ENCODE data around the gene KCNAB3.

The KCNAB3 gene

DNA sequence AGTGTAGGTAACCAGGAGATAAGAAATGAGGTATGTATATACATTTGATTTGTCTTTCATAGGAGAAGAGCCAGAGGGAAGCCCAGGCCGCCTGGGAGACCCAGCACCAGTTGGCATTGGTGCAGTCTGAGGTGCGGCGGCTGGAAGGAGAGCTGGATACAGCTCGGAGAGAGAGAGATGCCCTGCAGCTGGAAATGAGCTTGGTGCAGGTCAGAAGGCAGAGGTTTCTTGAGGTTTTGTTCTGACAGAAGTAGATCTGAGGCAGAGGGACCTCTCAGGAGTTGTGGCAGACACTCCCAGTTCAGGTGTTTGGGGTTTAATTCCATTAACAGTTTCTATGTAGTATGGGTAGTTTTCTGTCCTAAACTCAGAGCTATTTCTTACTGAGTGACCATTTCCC, 10.4 kb upstream of the KCNAB3 start:
- DNase-seq = no peak

DNA sequence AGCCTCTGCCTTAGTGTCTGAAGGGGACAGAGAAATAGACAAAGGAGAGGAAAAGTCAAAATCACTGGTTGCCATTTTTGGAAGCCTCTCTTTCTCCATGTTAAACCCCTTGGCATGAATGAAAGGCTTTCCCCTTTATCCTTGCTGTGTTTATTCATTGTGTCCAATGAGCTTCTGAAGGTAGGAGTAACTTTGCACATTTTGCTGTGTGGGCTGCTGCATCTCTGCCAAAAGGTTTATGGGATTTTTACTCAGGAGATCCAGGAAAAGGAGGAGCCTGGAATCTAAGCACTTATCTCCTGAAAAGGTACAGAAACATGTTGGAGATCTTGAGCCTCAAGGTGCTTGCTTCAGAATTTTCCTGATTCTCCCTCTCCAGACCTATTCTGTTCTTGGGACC, 6.2 kb upstream of the KCNAB3 start:
- DNase-seq = no peak

DNA sequence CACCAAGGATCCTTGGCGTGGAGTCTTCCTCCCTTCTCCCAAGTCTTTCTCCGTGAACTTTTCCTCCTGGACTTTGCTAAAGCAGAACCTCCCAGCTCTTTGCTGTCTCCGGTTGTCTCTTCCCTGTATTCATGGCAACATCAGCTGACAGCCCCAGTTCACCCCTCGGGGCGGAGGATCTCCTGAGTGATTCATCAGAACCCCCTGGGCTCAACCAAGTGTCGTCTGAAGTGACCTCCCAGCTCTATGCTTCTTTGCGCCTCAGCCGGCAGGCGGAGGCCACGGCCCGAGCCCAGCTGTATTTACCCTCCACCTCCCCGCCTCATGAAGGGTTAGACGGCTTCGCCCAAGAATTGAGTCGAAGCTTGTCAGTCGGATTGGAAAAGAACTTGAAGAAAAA, 3.3 kb upstream of the KCNAB3 start:
- peak; percentile 73 for DNase-seq

DNA sequence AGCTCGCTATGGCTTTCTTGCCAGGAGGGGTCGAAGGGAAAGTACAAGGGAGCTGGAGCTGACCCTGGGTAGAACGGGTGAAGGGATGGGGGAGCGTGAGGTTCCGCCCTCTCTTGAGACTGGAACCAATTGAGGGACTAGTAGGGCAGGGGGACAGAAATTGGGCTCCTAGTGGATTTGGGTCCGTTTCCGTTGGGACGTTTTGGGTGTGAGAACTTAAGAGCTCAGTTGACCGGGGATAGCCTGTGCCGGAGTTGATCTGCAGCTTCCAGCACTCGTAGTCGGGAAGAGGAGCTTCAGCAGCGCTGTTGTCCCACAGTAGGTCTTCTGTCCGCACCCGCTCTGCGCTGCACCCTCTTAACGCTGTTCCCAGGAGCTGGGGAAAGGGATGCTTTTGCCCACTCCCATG, 2.8 kb upstream of the KCNAB3 start:
- peak; percentile 13 for DNase-seq

DNA sequence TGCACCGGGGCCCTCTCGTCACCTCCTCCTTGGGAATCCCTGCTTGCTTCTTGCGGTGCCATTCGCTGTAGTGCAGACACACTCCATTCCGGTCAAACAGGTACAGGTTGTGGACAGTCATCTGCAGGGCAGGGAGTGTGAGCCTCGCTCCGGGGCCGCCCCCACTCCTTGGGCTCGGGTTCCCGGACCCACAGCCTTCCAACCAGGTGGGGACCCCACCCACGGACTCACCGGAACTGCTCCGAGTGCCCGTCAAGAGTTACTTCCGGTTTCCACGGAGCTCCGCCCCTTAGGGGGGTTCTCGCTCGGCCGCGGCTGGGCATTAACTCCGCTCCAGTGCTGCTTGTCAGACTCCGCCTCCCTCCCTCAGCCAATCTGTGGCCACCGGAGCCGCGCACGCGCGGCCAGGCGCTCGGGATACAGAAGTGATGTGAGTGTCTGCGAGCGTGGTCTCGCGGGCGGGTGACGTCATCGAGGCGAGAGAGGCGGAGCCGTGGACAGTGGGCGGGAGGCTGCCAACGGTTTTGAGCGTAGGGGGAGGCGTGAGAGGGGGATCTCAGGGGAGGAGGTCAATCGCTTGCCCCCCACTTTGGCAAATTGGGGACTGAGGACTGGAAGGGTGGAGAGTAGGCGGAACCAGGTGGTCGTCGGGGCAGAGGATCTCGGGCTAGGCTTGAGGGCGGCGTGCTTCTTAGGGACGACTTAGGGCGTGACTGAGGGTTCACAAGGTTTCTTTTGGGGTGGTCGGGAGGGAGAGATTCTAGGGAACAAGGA, 2.2 kb upstream of the KCNAB3 start, which contains the start of the genes CNTROB and TRAPPC1:
Gene CNTROB, plus strand, starts transcription at position 498 of the 774 bp plus-strand sequence. CDS start 874 bp downstream, outside the sequence.
Gene TRAPPC1, minus strand, starts transcription at position 238 of the 774 bp plus-strand sequence. Its CDS starts 117 bp downstream, at position 121.
- peak; percentile 99 for DNase-seq

DNA sequence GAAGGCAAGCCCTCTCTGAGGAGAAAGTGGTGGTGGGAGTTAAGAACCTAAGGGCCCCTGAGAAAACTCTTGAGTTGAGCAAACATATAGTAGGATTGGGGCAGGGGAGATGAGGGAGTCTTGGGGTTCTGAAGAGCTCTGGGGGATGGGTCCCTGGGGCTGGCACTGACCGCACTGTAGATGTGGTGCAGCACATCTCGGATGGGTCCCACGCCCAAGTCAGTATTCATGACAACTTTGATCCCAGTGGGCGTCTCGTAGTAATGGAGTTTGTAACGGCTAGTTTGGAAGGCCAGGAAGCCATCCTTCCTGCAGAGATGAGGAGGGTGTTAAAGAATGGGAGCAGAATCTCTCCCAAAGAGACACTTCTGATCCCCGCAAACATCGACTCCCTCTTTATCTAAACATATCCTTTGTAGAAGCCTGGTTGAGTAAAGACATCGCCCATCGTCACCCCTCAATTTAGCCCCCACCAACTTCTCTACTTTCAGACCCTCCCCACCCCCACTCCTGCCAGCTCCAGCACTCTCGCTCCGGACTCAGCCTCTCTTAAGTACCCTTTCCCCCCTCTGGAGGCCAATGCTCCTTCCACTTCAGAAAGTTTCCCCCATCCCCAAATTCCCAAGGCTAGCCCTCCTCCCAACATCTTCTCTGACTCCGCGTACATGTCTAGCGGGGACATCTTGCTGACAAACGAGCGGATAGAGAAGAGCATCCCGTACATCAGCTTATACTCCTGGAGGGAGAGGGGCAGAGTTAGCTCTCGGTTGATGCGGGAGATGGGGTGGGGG, 1.4 kb upstream of the KCNAB3 start:
- DNase-seq = no peak

DNA sequence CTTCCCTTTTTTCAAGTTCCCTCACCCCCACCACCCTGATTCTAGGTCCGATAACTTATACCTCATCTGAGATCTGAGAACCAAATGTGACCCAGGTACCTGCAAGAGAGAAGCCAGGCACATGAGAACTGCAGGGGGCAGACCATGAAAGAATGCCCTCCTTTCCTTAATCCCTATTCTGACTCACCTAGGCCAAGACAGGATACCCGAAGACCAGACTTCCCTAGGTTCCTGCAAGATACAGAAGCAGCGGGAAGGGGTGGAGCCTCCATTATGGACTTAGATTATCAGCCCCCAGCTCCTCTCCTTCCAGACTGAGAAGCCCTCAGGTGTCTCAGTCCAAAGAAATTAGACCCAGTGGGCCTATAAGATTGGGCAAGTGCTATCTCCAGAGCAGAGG, 2.1 kb downstream of the KCNAB3 start:
- DNase-seq = no peak

DNA sequence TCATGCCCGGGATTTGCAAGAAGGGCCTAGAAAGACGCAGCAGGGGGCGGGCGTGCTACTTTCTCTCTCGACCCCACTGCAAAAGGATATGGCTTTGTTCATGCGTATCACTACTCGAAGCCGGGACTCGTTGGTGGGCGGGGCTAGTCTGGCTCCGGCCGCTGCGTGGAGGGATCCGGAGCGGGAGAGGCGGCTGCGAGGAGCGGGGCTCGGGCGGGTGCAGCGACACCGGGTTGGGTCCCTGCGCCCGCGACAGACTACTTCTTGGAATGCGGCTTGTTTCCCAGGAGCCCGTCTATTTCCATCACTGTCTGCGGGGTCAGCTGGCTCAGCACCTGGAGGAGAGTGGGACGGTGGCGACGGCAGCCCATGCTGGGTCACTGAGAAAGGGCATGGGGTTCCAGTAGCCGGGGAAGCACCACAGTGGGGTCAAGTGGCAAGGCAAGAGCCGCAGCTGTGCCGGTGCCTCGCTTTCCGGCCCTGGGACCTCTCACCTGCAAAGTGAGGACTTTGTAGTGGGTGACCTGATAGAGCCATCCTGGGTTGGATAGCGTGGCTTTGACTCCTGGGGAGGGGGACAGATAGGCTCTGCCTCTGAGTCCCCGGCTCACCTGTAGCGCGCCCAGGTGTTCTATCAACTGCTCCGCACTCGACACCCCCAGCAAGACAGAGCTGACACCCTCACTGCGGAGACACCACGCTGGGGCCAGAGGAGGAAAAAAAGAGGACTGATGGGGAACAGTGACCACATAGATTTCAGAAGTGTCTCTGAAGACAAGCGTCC, 6.6 kb downstream of the KCNAB3 start:
- DNase-seq = peak; percentile 83

DNA sequence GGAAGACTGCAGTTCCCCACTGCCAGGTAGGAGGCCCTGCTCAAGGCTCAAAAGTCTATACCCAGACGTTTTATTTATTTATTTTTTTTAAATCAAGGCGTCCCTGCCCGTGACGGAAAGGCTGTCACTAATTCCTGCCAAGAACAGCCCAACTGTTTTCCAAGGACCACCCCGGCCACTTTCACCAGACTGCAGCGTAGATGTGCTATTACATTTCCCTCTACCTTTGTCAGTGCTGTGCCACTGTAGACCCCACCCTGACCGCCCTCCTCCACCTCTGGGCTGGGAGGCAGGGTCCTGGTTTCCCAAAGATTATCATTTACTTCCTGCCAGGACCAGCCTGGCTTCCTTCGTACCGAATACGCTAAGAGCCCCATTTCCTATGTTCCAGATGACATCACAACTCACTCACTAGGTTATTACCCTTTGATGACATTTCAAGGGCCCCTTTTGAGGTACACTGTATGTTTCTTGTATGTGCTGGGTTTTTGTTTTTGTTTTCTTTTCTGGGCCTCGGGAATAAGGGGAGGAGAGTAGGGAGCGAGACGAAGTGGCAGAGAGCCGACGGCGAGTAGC, 7.3 kb downstream of the KCNAB3 start:
- no peak for DNase-seq

DNA sequence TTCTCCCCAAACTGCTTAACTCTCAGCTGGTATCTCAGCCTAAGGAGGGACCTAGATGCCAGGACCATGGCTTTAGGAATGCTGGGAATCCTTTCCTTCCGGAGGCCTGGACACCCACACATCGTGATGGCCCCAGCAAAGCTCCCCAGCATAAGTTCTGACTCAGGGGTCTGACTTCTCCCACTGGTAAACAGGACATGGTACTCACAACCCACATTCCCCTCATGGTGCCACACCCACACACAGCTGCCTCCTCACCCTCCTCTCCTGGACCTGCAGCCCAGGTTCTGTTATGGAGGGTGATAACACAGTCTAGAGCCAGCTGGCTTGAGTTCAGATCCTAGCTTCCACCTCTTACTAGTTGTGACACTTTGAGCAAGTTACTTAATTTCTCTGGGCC, 12.8 kb downstream of the KCNAB3 start:
- DNase-seq = peak; percentile 41

DNA sequence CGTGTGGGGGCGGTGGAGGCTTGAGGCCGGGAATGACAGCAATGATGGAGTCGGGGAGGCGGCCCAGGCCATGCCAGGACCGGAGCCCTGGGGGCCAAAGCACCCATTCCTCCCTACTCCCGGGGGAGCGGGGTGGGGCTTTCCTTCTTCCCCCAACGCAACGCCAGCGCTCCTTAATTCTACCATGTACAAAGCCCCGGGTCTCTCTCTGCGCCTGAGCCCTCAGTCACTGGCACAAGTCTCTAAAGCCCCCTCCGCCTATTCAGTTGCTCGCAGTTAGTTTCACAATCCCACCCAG, 13.3 kb downstream of the KCNAB3 start:
- no peak for DNase-seq

DNA sequence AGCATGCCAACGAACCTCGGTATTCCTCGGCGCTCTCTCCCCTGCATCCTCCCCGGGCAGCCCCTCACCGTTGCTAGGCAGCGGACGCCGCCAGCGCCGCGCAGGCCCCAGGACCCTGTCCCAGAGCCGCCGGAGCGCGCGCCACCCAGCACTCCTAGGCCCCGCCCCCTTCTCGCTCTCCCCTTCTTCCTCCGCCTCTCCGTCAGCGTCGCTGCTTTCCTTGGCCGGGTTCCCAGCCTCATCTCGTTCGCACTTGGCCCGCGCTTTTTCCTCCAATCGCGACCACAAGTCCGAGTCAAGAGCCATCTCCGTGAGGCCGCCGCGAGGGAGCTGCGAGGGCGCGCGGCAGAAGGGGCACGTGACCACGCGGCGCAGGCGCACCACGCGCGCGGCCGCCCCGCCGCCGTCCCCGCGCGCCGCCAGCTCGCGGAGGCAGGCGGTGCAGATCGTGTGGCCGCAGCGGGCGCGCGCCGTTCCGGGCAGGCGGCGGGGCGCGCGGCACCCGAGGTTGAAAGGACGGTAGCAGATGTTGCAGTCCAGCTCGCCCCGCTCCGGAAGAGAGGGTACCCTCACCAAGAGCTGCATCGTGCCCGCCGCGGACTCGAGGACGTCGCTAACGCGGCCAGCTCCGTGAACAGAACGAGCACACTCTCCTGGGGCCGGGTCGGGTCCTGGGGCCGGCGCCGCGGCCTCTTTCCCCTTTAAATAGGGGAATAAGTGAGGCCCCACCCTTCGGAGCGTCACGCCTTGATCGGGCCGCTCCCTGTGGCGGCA, 13.9 kb downstream of the KCNAB3 start, which contains the start of gene RNF227:
Gene RNF227, minus strand, starts transcription at position 679 of the 774 bp plus-strand sequence. Its CDS starts 94 bp downstream, at position 585.
- peak; percentile 98 for DNase-seq

DNA sequence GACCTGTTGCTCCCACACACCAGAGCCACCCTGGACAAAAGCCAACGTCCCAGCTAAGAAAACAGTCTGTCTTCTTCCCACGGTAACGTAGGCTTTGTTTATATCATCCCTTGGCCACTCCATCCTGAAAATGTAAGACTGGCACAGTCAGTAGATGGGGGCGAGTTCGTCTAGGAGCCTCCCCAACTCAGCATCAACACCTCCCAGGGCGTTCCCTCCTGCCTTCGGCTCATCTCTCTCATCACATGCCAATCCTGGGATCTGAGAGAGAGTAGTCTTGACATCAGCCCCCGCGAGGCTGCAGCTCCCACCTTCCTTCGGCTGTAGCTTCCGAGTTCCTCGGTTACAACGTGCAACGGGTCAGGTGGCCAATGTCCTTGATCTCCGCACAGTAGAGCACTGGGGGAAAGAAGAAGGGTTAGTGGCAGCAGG, 14.5 kb downstream of the KCNAB3 start:
- DNase-seq = no peak

DNA sequence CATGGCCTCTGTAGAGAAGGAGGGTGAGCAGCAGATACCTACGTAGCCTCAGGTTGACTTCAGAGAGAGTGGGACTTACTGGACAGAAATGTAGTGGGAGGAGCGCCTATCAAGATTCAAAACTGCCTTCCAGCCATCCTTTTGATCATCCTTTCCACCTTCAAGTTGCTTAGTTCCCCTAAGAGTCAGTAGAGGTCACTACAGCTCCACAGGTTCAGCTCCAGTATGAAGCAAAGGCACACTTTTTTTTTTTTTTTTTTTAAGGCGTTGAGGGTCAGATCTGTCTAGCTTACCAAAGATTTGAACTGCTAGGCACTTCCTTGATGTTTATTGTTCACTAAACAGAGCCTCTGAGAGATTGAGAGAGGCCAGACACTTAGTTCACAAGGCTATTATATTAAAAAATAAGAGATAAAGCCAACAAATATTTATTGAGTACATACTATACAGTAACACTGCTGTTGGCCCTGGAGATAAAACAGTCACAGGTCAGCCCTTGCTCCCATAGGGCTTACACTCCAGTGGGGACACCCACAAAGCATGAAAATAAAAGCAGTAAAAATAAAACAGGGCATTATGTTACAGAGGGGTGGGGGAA, 16.6 kb downstream of the KCNAB3 start:
- DNase-seq = peak; percentile 76

DNA sequence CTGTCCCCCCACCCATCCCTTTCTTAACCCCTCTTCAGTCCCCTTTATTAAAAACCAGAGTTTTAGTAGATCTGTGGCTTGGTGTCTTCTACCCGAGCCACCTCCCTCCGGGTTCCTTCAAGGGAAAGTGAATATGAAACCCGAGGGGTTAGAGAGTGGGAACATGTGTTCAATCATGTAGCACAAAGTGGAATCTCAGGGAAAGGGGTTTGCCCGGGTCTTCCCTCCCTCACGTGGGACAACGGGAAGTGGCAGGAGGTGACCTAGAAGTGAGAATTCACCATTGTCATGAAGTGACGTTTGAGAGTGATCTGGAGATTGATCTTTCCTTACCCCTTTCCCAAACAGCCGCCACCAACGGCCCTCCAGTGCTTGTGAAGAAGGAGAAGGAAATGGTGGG, 18.5 kb downstream of the KCNAB3 start:
- DNase-seq = no peak

DNA sequence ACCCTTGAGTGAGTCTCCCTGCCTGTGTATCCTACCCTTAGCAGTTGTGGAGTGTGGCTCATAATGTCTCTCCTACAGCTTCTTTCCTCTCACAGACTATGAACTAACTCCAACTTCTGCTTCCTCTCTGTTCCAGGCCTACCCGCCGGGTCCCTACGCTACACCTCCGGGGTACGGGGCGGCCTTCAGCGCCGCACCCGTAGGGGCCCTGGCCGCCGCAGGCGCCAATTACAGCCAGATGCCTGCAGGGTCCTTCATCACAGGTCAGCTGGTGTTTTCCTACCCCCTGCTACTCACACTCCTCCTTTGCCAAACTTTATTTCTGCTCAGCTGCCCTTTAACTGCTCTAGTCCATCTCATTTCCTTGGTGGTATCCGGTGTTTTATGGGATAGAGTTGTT, 18.9 kb downstream of the KCNAB3 start:
- DNase-seq = no peak

DNA sequence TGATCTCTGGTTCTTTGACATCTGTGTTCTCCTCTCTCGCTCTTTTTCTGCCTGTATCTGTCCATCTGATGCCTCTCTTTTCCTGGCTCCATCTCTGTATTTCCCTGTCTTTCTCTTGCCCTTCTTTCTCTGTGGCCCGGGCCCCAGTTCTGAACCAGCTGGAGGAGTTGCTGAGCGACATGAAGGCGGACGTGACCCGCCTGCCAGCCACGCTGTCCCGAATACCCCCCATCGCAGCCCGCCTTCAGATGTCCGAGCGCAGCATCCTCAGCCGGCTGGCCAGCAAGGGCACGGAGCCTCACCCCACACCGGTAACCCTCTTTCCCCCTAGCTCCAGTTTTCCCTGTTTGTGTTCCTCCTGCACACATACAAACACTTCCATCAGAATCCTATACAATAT, 19.4 kb downstream of the KCNAB3 start:
- no peak for DNase-seq

DNA sequence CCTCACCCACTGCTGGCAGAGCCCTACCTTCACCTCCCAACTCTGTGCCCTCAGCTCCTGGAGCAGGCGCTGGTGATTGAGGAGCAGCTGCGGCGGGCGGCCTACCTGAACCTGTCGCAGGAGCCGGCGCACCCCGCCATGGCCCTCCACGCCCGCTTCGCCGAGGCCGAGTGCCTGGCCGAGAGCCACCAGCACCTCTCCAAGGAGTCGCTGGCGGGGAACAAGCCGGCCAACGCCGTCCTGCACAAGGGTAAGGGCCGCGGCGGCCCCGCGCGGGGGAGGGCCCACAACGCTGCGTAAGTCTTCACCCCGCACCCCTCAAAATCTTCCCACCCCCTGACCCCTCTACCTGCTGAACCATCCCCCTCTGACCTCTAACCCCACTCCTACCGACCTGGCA, 20.6 kb downstream of the KCNAB3 start:
- no peak for DNase-seq

DNA sequence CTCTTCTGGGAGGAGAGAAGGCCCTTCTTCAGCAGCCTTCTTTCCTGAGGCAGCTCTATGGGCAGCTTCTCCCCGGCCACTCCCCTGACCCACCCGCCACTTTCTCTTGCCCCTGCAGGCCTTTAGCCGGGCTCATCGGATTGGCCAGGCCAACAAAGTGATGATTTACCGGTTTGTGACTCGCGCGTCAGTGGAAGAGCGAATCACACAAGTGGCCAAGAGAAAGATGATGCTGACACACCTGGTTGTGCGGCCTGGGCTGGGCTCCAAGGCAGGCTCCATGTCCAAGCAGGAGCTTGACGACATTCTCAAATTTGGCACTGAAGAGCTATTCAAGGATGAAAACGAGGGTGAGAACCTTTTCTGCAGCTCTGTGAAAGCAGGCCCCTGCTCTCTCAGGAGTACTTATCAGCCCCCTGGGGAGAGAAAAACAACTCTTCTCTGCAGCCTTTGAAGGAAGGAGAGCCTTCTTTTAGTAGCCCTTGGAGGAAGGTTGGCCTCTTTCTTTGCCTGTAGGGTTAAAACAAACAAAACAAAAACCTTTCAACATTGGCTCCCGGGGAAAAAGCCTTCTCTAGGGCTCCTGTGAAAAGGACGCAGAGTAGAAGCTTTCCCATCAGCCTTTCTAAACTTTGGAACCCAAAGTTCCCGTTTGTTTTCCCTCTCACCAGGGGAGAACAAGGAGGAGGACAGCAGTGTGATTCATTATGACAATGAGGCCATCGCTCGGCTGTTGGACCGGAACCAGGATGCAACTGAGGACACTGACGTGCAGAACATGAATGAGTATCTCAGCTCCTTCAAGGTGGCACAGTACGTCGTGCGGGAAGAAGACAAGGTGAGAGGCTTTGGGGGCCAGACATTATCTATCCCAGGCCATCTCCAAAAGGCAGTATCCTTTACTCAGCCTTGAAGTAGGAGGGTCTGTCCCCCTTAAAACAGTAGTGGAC, 26.2 kb downstream of the KCNAB3 start:
- no peak for DNase-seq

DNA sequence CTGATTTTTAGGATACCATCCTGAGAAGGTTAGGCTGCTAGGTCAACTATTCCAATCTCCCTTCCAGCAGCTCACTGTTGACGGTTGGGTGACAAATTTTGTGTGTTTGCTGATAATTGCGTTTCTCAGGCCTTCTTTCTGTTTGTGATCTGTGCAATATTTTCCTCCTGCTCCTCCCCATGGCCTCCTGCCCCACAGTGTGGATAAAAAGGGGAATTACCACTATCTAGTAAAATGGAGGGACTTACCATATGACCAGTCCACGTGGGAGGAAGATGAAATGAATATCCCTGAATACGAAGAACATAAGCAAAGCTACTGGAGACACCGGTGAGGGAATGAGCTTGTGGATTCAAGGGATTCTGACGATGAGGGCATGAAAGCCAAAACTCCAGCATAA, 31.9 kb downstream of the KCNAB3 start:
- peak; percentile 56 for DNase-seq

Data from fibroblast of skin of scalp (primary cell).